H9 (cell line): ENCODE results near the gene BMPR1A. TPM values are rescaled to one million over a fixed set of nuclear protein-coding genes. Genes with fewer than 3 reads are reported as not detected.

ENCODE experiments used
- DNase-seq: peaks from one replicate; pipeline ENCODE4 v3.0.0-alpha.2; 2017
- H2AFZ ChIP-seq: one replicate; pipeline ENCODE4 v1.6.1; 2013; ENCODE audit warnings: mild to moderate bottlenecking, low read length, control low read depth, moderate library complexity
- H2AK5ac ChIP-seq: 2 replicates; pipeline ENCODE4 v1.6.1; 2013; ENCODE audit warnings: low read length, control low read depth, mixed read lengths; ENCODE audit not compliant: insufficient read length
- H2BK120ac ChIP-seq: one replicate; pipeline ENCODE4 v1.6.1; 2013; ENCODE audit warnings: low read depth, mild to moderate bottlenecking, low read length, control low read depth, inconsistent platforms; ENCODE audit not compliant: poor library complexity, severe bottlenecking
- H2BK12ac ChIP-seq: 2 replicates; pipeline ENCODE4 v1.6.1; 2013; ENCODE audit warnings: low read length, control low read depth, mixed read lengths, low read depth; ENCODE audit not compliant: insufficient read length
- H2BK15ac ChIP-seq: 2 replicates; pipeline ENCODE4 v1.6.1; 2013; ENCODE audit warnings: low read depth, low read length, control low read depth
- H2BK20ac ChIP-seq: one replicate; pipeline ENCODE4 v1.6.1; 2013; ENCODE audit warnings: low read depth, mild to moderate bottlenecking, low read length, control low read depth, inconsistent platforms; ENCODE audit not compliant: poor library complexity, severe bottlenecking
- H2BK5ac ChIP-seq: 2 replicates; pipeline ENCODE4 v1.6.1; 2013; ENCODE audit warnings: low read length, control low read depth, mixed read lengths; ENCODE audit not compliant: insufficient read length
- H3K14ac ChIP-seq: 2 replicates; pipeline ENCODE4 v1.6.1; 2013; ENCODE audit warnings: low read length, control low read depth; ENCODE audit not compliant: insufficient read depth
- H3K18ac ChIP-seq: 2 replicates; pipeline ENCODE4 v1.6.1; 2013; ENCODE audit warnings: low read depth, mild to moderate bottlenecking, mixed read lengths, low read length, control low read depth; ENCODE audit not compliant: insufficient read length
- H3K23ac ChIP-seq: 2 replicates; pipeline ENCODE4 v1.6.1; 2013; ENCODE audit warnings: low read length, control low read depth, mixed read lengths, low read depth; ENCODE audit not compliant: insufficient read length
- H3K23me2 ChIP-seq: 2 replicates; pipeline ENCODE4 v1.6.1; 2013; ENCODE audit warnings: low read depth, mild to moderate bottlenecking, mixed read lengths, low read length, control low read depth; ENCODE audit not compliant: insufficient read length, poor library complexity, severe bottlenecking
- H3K27ac ChIP-seq: 2 replicates; pipeline ENCODE4 v1.5.1; 2013; ENCODE audit warnings: low read length, control low read depth, mixed read lengths, low read depth; ENCODE audit not compliant: insufficient read length
- H3K27me3 ChIP-seq: 2 replicates; pipeline ENCODE4 v1.6.1; 2013; ENCODE audit warnings: low read length, control low read depth, inconsistent platforms; ENCODE audit not compliant: insufficient read depth
- H3K4ac ChIP-seq: 2 replicates; pipeline ENCODE4 v1.6.1; 2013; ENCODE audit warnings: low read depth, mild to moderate bottlenecking, control low read depth, inconsistent platforms, low read length, moderate library complexity
- H3K4me1 ChIP-seq: 2 replicates; pipeline ENCODE4 v1.6.1; 2013; ENCODE audit warnings: low read length, control low read depth, inconsistent platforms; ENCODE audit not compliant: insufficient read depth
- H3K4me2 ChIP-seq: 2 replicates; pipeline ENCODE4 v1.6.1; 2013; ENCODE audit warnings: low read length, control low read depth, mixed read lengths; ENCODE audit not compliant: insufficient read length, insufficient read depth
- H3K56ac ChIP-seq: 2 replicates; pipeline ENCODE4 v1.6.1; 2013; ENCODE audit warnings: low read depth, mild to moderate bottlenecking, mixed read lengths, low read length, control low read depth; ENCODE audit not compliant: insufficient read length
- H3K79me1 ChIP-seq: 2 replicates; pipeline ENCODE4 v1.6.1; 2013; ENCODE audit warnings: low read depth, mild to moderate bottlenecking, moderate library complexity, low read length, control low read depth, inconsistent platforms; ENCODE audit not compliant: insufficient read depth, poor library complexity, severe bottlenecking
- H3K79me2 ChIP-seq: 2 replicates; pipeline ENCODE4 v1.6.1; 2013; ENCODE audit warnings: low read length, control low read depth, inconsistent platforms; ENCODE audit not compliant: insufficient read depth
- H3K9ac ChIP-seq: 2 replicates; pipeline ENCODE4 v1.6.1; 2013; ENCODE audit warnings: low read length, control low read depth, mixed read lengths; ENCODE audit not compliant: insufficient read length; ENCODE audit errors: extremely low read depth
- H3K9me3 ChIP-seq: one replicate; pipeline ENCODE4 v1.6.1; 2013; ENCODE audit warnings: low read depth, low read length, inconsistent platforms; ENCODE audit not compliant: control insufficient read depth
- H3T11ph ChIP-seq: one replicate; pipeline ENCODE4 v1.6.1; 2013; ENCODE audit warnings: mild to moderate bottlenecking, low read length, control low read depth, inconsistent platforms
- H4K20me1 ChIP-seq: one replicate; pipeline ENCODE4 v1.6.1; 2013; ENCODE audit not compliant: control insufficient read depth, insufficient read length, insufficient read depth
- H4K5ac ChIP-seq: 2 replicates; pipeline ENCODE4 v1.6.1; 2013; ENCODE audit warnings: low read depth, mild to moderate bottlenecking, mixed read lengths, low read length, control low read depth; ENCODE audit not compliant: insufficient read length
- H4K8ac ChIP-seq: replicated peaks from 2 replicates; pipeline ENCODE4 v1.6.1; 2013; ENCODE audit warnings: low read length, control low read depth, mixed read lengths, low read depth; ENCODE audit not compliant: insufficient read length
- H4K91ac ChIP-seq: 2 replicates; pipeline ENCODE4 v1.6.1; 2013; ENCODE audit warnings: low read depth, mild to moderate bottlenecking, moderate library complexity, mixed read lengths, low read length, control low read depth; ENCODE audit not compliant: insufficient read length
- H3K27ac Mint-ChIP-seq, 3 experiments: 2 replicates in 2 of 3; 3 replicates in 1 of 3; pipeline ENCODE4 v1.8.0; 2020 to 2021; ENCODE audit warnings: mixed read lengths in 3 of 3, mild to moderate bottlenecking in 1 of 3, moderate library complexity in 1 of 3
- H3K27me3 Mint-ChIP-seq: 2 replicates; pipeline ENCODE4 v1.8.0; 2021; ENCODE audit warnings: low read depth, mild to moderate bottlenecking, moderate library complexity, mixed read lengths
- H3K36me3 Mint-ChIP-seq, 3 experiments: 2 replicates in 2 of 3; 3 replicates in 1 of 3; pipeline ENCODE4 v1.8.0; 2020 to 2021; ENCODE audit warnings: low read depth in 3 of 3, mixed read lengths in 3 of 3; ENCODE audit not compliant: insufficient read depth in 1 of 3
- H3K4me1 Mint-ChIP-seq, 2 experiments: 2 replicates each; pipeline ENCODE4 v1.8.0; 2020; ENCODE audit warnings: mixed read lengths in 2 of 2
- H3K4me3 Mint-ChIP-seq, 2 experiments: 2 replicates in 1 of 2; 3 replicates in 1 of 2; pipeline ENCODE4 v1.8.0; 2020 to 2021; ENCODE audit warnings: mild to moderate bottlenecking in 2 of 2, mixed read lengths in 2 of 2, moderate library complexity in 1 of 2
- H3K9me3 Mint-ChIP-seq, 2 experiments: 2 replicates in 1 of 2; 3 replicates in 1 of 2; pipeline ENCODE4 v1.8.0; 2020; ENCODE audit warnings: mild to moderate bottlenecking in 2 of 2, mixed read lengths in 2 of 2, moderate library complexity in 1 of 2
- WGBS: extraction: QIAGEN DNeasy Blood & Tissue Kit; methylation state at CpG from one replicate; pipeline ENCODE4 v1.1.7; 2013; ENCODE audit warnings: missing lambda C conversion rate, low lambda C conversion rate, mixed read lengths; ENCODE audit not compliant: insufficient read length; ENCODE audit errors: extremely low coverage; 5-methylcytosine and 5-hydroxymethylcytosine counted together
- total RNA-seq: library from RNA; stranded (reverse); gene quantifications from 2 replicates; pipeline ENCODE4 v1.2.1, GENCODE V29; 2021
- TF ChIP-seq, protein P1 (sequence below): fragments of 200-600 bp; sonication (generic); conservative IDR thresholded peaks from 3 replicates; pipeline ENCODE4 v1.8.0; 2021; ENCODE audit warnings: antibody characterized with exemption, mild to moderate bottlenecking

Gene BMPR1A
- total RNA-seq, 1 experiment from 2014 or later, result 138 TPM

GRCh38 chr10:86943316-86944030, 187.1 kb downstream of the BMPR1A start:
- no peaks in the 10 kb centered on the region; a peak in 1 of 7 replicates for H3K36me3 Mint-ChIP-seq
- WGBS, result no CpG with 5 or more reads among the region's 30 CpGs

More at GRCh38 chr10:86943316-86944030, 187.1 kb downstream of the BMPR1A start:
- TF ChIP-seq, protein P1, sequence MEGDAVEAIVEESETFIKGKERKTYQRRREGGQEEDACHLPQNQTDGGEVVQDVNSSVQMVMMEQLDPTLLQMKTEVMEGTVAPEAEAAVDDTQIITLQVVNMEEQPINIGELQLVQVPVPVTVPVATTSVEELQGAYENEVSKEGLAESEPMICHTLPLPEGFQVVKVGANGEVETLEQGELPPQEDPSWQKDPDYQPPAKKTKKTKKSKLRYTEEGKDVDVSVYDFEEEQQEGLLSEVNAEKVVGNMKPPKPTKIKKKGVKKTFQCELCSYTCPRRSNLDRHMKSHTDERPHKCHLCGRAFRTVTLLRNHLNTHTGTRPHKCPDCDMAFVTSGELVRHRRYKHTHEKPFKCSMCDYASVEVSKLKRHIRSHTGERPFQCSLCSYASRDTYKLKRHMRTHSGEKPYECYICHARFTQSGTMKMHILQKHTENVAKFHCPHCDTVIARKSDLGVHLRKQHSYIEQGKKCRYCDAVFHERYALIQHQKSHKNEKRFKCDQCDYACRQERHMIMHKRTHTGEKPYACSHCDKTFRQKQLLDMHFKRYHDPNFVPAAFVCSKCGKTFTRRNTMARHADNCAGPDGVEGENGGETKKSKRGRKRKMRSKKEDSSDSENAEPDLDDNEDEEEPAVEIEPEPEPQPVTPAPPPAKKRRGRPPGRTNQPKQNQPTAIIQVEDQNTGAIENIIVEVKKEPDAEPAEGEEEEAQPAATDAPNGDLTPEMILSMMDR, result no peak
- Histone ChIP-seq H2BK5ac (no peak overlapping the region), H3K23me2 (no peaks in the 10 kb centered on the region), H4K91ac (no peak overlapping the region), H2BK15ac (no peak overlapping the region), H3K27me3 (no peaks in the 10 kb centered on the region), H2AFZ (no peak overlapping the region), H4K20me1 (no peaks in the 10 kb centered on the region), H3K4ac (no peak overlapping the region), H3K56ac (no peak overlapping the region), H3K4me1 (no peaks in the 10 kb centered on the region), H3K79me1 (no peaks in the 10 kb centered on the region), H2AK5ac (no peak overlapping the region), H2BK20ac (no peak overlapping the region), H3K4me2 (no peak overlapping the region), H3K23ac (no peak overlapping the region), H3K9me3 (no peaks in the 10 kb centered on the region), H3K18ac (no peak overlapping the region), H3T11ph (no peak overlapping the region), H3K27ac (no peak overlapping the region), H3K9ac (no peak overlapping the region), H4K8ac (no peak overlapping the region), H4K5ac (no peak overlapping the region), H2BK120ac (no peak overlapping the region), H3K14ac (no peak overlapping the region), H3K79me2 (no peaks in the 10 kb centered on the region), H2BK12ac (no peak overlapping the region)
- no peaks in the 10 kb centered on the region; a peak in 2 of 5 replicates for H3K9me3 Mint-ChIP-seq
- peaks cover 7% of the 10 kb centered on the region for H3K27me3 Mint-ChIP-seq
- no peak overlapping the region for H3K4me3 Mint-ChIP-seq
- H3K27ac Mint-ChIP-seq, result peak overlapping the region in 1 of 3 experiments; percentile 62; a peak in 1 of 7 replicates
- DNase-seq, result peak; percentile 19
- peaks cover 16 to 19% of the 10 kb centered on the region in 2 experiments for H3K4me1 Mint-ChIP-seq
